MCF 10A (cell line): ENCODE data around the gene GPR52. TPM values are rescaled to one million over a fixed set of nuclear protein-coding genes. Genes with fewer than 3 reads are reported as not detected.

Experiments
- Bru-seq: library from RNA; stranded (reverse); fragments of 400-500 nt; gene quantifications from one replicate; lab custom pipeline; 2021; lab: Mats Ljungman, UMichigan
- BruChase-seq, 2 experiments: library from RNA; stranded (reverse); fragments of 400-500 nt; gene quantifications; one replicate each; lab custom pipeline; 2021; lab: Mats Ljungman, UMichigan
- BruUV-seq: library from RNA; stranded (reverse); fragments of 400-500 nt; replicated peaks from 2 replicates; lab custom pipeline; 2021; lab: Mats Ljungman, UMichigan
- CTCF ChIA-PET: fragments of 300-600 bp; sonication (Branson Sonifier 250); formaldehyde crosslinking; extraction: SDS; loops from one replicate; lab custom pipeline; 2021; ENCODE audit warnings: antibody characterized with exemption, inconsistent platforms; lab: Yijun Ruan, JAX
- POLR2A ChIA-PET: fragments of 300-600, 350-650 bp; sonication (Branson Sonifier 250); formaldehyde crosslinking; extraction: SDS; loops from one replicate; lab custom pipeline; 2020; ENCODE audit warnings: antibody characterized with exemption, inconsistent platforms; lab: Yijun Ruan, JAX
- DNase-seq: peaks from one replicate; pipeline ENCODE4 v3.0.0-alpha.2; 2018; ENCODE audit not compliant: unreplicated experiment
- H3K27ac Mint-ChIP-seq: one replicate; pipeline ENCODE4 v1.8.0; 2022; ENCODE audit warnings: mild to moderate bottlenecking, low read depth, mixed read lengths; ENCODE audit not compliant: unreplicated experiment
- H3K27me3 Mint-ChIP-seq: one replicate; pipeline ENCODE4 v1.8.0; 2022; ENCODE audit warnings: mixed read lengths; ENCODE audit not compliant: insufficient read depth, unreplicated experiment
- H3K36me3 Mint-ChIP-seq: one replicate; pipeline ENCODE4 v1.8.0; 2022; ENCODE audit warnings: mild to moderate bottlenecking, moderate library complexity, mixed read lengths; ENCODE audit not compliant: insufficient read depth, unreplicated experiment
- H3K4me1 Mint-ChIP-seq: one replicate; pipeline ENCODE4 v1.8.0; 2022; ENCODE audit warnings: mixed read lengths; ENCODE audit not compliant: insufficient read depth, unreplicated experiment
- H3K4me3 Mint-ChIP-seq: one replicate; pipeline ENCODE4 v1.8.0; 2022; ENCODE audit warnings: mild to moderate bottlenecking, moderate library complexity, mixed read lengths; ENCODE audit not compliant: unreplicated experiment
- H3K9me3 Mint-ChIP-seq: one replicate; pipeline ENCODE4 v1.8.0; 2022; ENCODE audit warnings: mixed read lengths; ENCODE audit not compliant: unreplicated experiment
- CTCF ChIP-seq: fragments of 200-600 bp; IDR thresholded peaks from one replicate; pipeline ENCODE4 v1.8.0; 2022; ENCODE audit warnings: antibody characterized with exemption, mild to moderate bottlenecking; ENCODE audit not compliant: unreplicated experiment
- intact Hi-C: fragments of 100-400 bp; cut with micrococcal nuclease; formaldehyde crosslinking; loops from 2 replicates; pipeline ENCODE4 v1.14.1; 2022
- long read RNA-seq: library from polyadenylated mRNA; stranded (forward); transcript quantifications from one replicate; pipeline ENCODE4 v2.0.0, GENCODE V29; 2022
- total RNA-seq: library from RNA; stranded (reverse); gene quantifications from 2 replicates; pipeline ENCODE4 v1.2.3, GENCODE V29; 2022

GPR52 gene
- total RNA-seq (0.86 and 1.2 TPM in 2 replicates), Bru-seq, nascent RNA (percentile 71 among the genes with signal in this experiment), BruChase-seq, experiment 1, labeled RNA remaining after a 6-hour chase (percentile 55 among the genes with signal in this experiment), BruChase-seq, experiment 2, labeled RNA remaining after a 2-hour chase (percentile 70 among the genes with signal in this experiment)
- long read RNA-seq: 0 reads

- no peak for DNase-seq
- no peak within 1 kb of the TSS for H3K4me3 Mint-ChIP-seq
- ChIA-PET CTCF (no interaction called here), POLR2A (no interaction called here)
- TF ChIP-seq CTCF: no peak
- H3K9me3 Mint-ChIP-seq: no peaks in the 10 kb centered on the region
- no TSS peak for BruUV-seq
- intact Hi-C loops: no loop called here
- no peaks in the 10 kb centered on the region for H3K4me1 Mint-ChIP-seq
- H3K36me3 Mint-ChIP-seq: no peaks in the 10 kb centered on the region
- H3K27me3 Mint-ChIP-seq: no peaks in the 10 kb centered on the region
- no peak within 1 kb of the TSS for H3K27ac Mint-ChIP-seq
These were observed at the start of gene GPR52 for GRCh38 chr1:174447866-174448530. Gene GPR52, plus strand, starts transcription at chr1:174447964. Its CDS starts 148 bp downstream, at chr1:174448112.

GRCh38 chr1:174398246-174398645, 49.5 kb upstream of the GPR52 start:
- no peak for TF ChIP-seq CTCF
- Mint-ChIP-seq H3K4me1 (no peaks in the 10 kb centered on the region), H3K9me3 (peaks cover 6% of the 10 kb centered on the region), H3K27ac (no peak overlapping the region), H3K36me3 (peaks cover 5% of the 10 kb centered on the region), H3K27me3 (no peaks in the 10 kb centered on the region), H3K4me3 (no peak overlapping the region)
- CTCF ChIA-PET: interaction anchor here (0.6 to 0.9 kb wide), 2 partner anchors 86 to 136 kb away, joined by 3 to 5 read pairs; no protein-coding TSS in a partner anchor
- intact Hi-C loops: no loop called here
- POLR2A ChIA-PET: interaction anchor here (0.7 kb wide), 1 partner anchor 23 kb away, joined by 3 read pairs; no protein-coding TSS in a partner anchor
- no TSS peak for BruUV-seq
- DNase-seq: no peak

- BruUV-seq: no TSS peak
- Mint-ChIP-seq H3K27me3 (no peaks in the 10 kb centered on the region), H3K9me3 (peaks cover 6% of the 10 kb centered on the region), H3K4me1 (no peaks in the 10 kb centered on the region), H3K4me3 (no peak overlapping the region), H3K27ac (no peak overlapping the region), H3K36me3 (peaks cover 5% of the 10 kb centered on the region)
- no peak for DNase-seq
- CTCF ChIA-PET: interaction anchor here (0.6 to 0.8 kb wide), 3 partner anchors 143 to 999 kb away, joined by 3 read pairs; no protein-coding TSS in a partner anchor
- TF ChIP-seq CTCF: no peak
- POLR2A ChIA-PET: interaction anchor here (1.0 to 1.1 kb wide), 2 partner anchors 8 to 15 kb away, joined by 3 to 4 read pairs; no protein-coding TSS in a partner anchor
- intact Hi-C loops: no loop called here
These were observed 48.6 kb upstream of the GPR52 start for GRCh38 chr1:174399211-174399610.

- Mint-ChIP-seq H3K4me3 (no peak overlapping the region), H3K27me3 (no peaks in the 10 kb centered on the region), H3K27ac (no peak overlapping the region), H3K36me3 (peaks cover 5% of the 10 kb centered on the region), H3K9me3 (peaks cover 6% of the 10 kb centered on the region), H3K4me1 (no peaks in the 10 kb centered on the region)
- POLR2A ChIA-PET: interaction anchor here (0.7 kb wide), 1 partner anchor 532 kb away, joined by 3 read pairs; no protein-coding TSS in a partner anchor
- BruUV-seq: no TSS peak
- no peak for TF ChIP-seq CTCF
- CTCF ChIA-PET: interaction anchor here (0.6 to 1.1 kb wide), 4 partner anchors 325 to 984 kb away, joined by 3 to 5 read pairs (median 4); no protein-coding TSS in a partner anchor
- intact Hi-C loops: no loop called here
- no peak for DNase-seq
These were observed 46.7 kb upstream of the GPR52 start for GRCh38 chr1:174401075-174401474.
